MCF 10A (cell line): Measurements from ENCODE around the gene PIP4K2B. TPM values are rescaled to one million over a fixed set of nuclear protein-coding genes. Genes with fewer than 3 reads are reported as not detected.

Experiments
- BruUV-seq: library from RNA; stranded (reverse); fragments of 400-500 nt; replicated peaks from 2 replicates; lab custom pipeline; 2021; lab: Mats Ljungman, UMichigan
- CTCF ChIA-PET: fragments of 300-600 bp; sonication (Branson Sonifier 250); formaldehyde crosslinking; extraction: SDS; loops from one replicate; lab custom pipeline; 2021; ENCODE audit warnings: antibody characterized with exemption, inconsistent platforms; lab: Yijun Ruan, JAX
- POLR2A ChIA-PET: fragments of 300-600, 350-650 bp; sonication (Branson Sonifier 250); formaldehyde crosslinking; extraction: SDS; loops from one replicate; lab custom pipeline; 2020; ENCODE audit warnings: antibody characterized with exemption, inconsistent platforms; lab: Yijun Ruan, JAX
- DNase-seq: peaks from one replicate; pipeline ENCODE4 v3.0.0-alpha.2; 2018; ENCODE audit not compliant: unreplicated experiment
- H3K27ac Mint-ChIP-seq: one replicate; pipeline ENCODE4 v1.8.0; 2022; ENCODE audit warnings: mild to moderate bottlenecking, low read depth, mixed read lengths; ENCODE audit not compliant: unreplicated experiment
- H3K27me3 Mint-ChIP-seq: one replicate; pipeline ENCODE4 v1.8.0; 2022; ENCODE audit warnings: mixed read lengths; ENCODE audit not compliant: insufficient read depth, unreplicated experiment
- H3K36me3 Mint-ChIP-seq: one replicate; pipeline ENCODE4 v1.8.0; 2022; ENCODE audit warnings: mild to moderate bottlenecking, moderate library complexity, mixed read lengths; ENCODE audit not compliant: insufficient read depth, unreplicated experiment
- H3K4me1 Mint-ChIP-seq: one replicate; pipeline ENCODE4 v1.8.0; 2022; ENCODE audit warnings: mixed read lengths; ENCODE audit not compliant: insufficient read depth, unreplicated experiment
- H3K4me3 Mint-ChIP-seq: one replicate; pipeline ENCODE4 v1.8.0; 2022; ENCODE audit warnings: mild to moderate bottlenecking, moderate library complexity, mixed read lengths; ENCODE audit not compliant: unreplicated experiment
- H3K9me3 Mint-ChIP-seq: one replicate; pipeline ENCODE4 v1.8.0; 2022; ENCODE audit warnings: mixed read lengths; ENCODE audit not compliant: unreplicated experiment
- CTCF ChIP-seq: fragments of 200-600 bp; IDR thresholded peaks from one replicate; pipeline ENCODE4 v1.8.0; 2022; ENCODE audit warnings: antibody characterized with exemption, mild to moderate bottlenecking; ENCODE audit not compliant: unreplicated experiment
- intact Hi-C: fragments of 100-400 bp; cut with micrococcal nuclease; formaldehyde crosslinking; loops from 2 replicates; pipeline ENCODE4 v1.14.1; 2022
- total RNA-seq: library from RNA; stranded (reverse); gene quantifications from 2 replicates; pipeline ENCODE4 v1.2.3, GENCODE V29; 2022

Gene PIP4K2B
- total RNA-seq, 1 experiment from 2014 or later, result 27.4 TPM

DNA sequence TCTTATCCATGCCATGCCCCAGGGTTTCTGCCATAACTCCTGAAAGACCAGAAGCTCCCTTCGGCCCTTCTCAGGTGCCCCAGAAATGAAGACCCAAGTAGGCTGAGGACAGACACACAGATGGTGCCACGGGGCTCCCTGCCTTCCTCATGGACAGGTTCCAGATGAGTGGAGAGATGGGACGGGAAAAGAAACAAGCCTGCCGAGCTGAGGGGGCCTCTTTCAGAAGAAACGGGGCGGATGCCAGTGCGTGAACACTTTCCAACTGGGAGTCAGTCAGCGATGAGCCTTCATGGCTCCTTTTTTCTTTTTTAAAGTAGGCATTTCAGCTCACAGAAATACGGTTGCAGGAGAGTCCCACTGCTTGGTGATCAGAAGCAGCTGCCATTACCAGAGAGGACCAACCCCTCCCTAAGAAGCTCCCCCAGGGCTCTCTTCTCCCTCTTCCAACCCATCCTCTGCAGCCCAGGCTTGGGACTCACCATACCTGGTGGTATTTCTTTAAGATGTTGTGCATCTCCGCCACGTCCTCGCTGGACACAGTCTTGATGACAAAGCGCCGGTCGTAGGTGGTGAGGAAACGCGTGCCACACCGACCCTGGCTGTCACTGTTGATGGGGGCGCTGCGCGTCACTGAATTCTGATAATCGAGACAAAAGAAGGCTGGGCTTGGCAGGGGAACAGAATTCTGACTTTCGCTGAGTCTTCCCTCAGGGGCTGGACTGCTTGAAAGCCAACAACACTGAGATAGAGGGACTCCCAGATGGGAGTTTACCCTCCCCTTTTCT, 19.2 kb downstream of the PIP4K2B start:
- CTCF ChIA-PET, result no interaction called here
- no peak overlapping the region for H3K4me3 Mint-ChIP-seq
- no peaks in the 10 kb centered on the region for H3K4me1 Mint-ChIP-seq
- DNase-seq, result no peak
- no peaks in the 10 kb centered on the region for H3K27me3 Mint-ChIP-seq
- intact Hi-C loops, result no loop called here
- TF ChIP-seq CTCF, result no peak
- H3K36me3 Mint-ChIP-seq, result peaks cover 92% of the 10 kb centered on the region
- no peaks in the 10 kb centered on the region for H3K9me3 Mint-ChIP-seq
- POLR2A ChIA-PET, result no interaction called here
- no TSS peak for BruUV-seq
- H3K27ac Mint-ChIP-seq, result no peak overlapping the region

DNA sequence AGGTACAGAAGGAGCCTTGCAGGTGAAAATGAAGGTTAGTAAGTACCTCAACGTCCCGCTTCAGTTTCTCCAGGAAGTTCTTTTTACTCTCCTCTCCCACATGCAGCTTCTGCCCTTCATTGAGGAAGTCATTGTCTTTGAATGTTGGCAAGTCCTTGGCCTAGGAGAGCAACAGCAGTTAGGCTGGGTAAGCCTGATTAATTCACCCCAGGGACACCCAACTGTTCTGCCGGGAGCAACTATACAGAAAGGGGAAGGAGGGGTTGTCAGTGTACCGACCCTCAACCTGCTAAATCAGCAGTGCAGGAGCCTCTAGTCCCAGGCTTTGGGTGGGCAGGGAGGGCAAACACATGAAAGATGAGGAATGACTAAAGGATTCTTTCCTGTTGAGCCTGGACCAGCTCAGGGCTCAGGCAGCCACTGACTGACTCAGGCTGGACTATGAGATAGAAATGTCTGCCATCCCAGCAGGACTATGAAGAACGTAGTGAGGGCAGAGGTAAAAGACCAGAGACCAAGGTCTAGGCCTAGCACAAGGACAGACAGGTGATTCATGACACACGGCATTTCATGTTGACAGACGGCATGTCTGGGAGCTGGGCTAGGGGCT, 21.6 kb downstream of the PIP4K2B start:
- BruUV-seq, result no TSS peak
- Mint-ChIP-seq H3K4me3 (no peak overlapping the region), H3K4me1 (no peaks in the 10 kb centered on the region), H3K36me3 (peaks cover 93% of the 10 kb centered on the region), H3K27ac (no peak overlapping the region), H3K27me3 (no peaks in the 10 kb centered on the region), H3K9me3 (no peaks in the 10 kb centered on the region)
- DNase-seq, result no peak
- no peak for TF ChIP-seq CTCF
- intact Hi-C loops, result no loop called here
- POLR2A ChIA-PET, result no interaction called here
- CTCF ChIA-PET, result interaction anchor here (0.6 kb wide), 1 partner anchor 20 kb away, joined by 5 read pairs; no protein-coding TSS in a partner anchor

DNA sequence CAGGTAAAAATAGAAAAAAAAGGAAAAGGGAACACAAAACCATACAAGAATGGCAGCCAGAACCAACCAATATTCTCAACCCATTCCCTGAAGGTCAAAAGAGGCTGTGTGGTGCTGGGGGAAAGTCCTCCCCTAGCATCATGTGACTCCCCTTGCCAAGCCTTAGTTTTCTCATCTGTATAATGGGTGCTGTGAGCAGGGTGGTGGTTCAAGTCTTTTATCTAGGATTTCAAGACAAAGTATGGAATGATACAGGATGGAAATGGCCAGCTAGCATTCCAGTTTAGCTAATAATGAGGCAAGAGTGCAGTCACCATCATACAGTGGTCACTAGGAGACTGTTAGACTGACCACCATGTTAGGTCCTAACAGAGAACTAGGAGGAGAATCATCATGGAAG, 26.1 kb downstream of the PIP4K2B start:
- H3K36me3 Mint-ChIP-seq, result peaks cover 90% of the 10 kb centered on the region
- no TSS peak for BruUV-seq
- no peaks in the 10 kb centered on the region for H3K4me1 Mint-ChIP-seq
- no peaks in the 10 kb centered on the region for H3K9me3 Mint-ChIP-seq
- no peak for DNase-seq
- peak overlapping the region; percentile 35 for H3K27ac Mint-ChIP-seq
- CTCF ChIA-PET, result interaction anchor here (0.6 kb wide), 1 partner anchor 380 kb away, joined by 3 read pairs; no protein-coding TSS in a partner anchor
- H3K4me3 Mint-ChIP-seq, result no peak overlapping the region
- no peak for TF ChIP-seq CTCF
- POLR2A ChIA-PET, result interaction anchor here (1.5 kb wide), 1 partner anchor 11 kb away, joined by 3 read pairs; no protein-coding TSS in a partner anchor
- H3K27me3 Mint-ChIP-seq, result no peaks in the 10 kb centered on the region
- intact Hi-C loops, result no loop called here

DNA sequence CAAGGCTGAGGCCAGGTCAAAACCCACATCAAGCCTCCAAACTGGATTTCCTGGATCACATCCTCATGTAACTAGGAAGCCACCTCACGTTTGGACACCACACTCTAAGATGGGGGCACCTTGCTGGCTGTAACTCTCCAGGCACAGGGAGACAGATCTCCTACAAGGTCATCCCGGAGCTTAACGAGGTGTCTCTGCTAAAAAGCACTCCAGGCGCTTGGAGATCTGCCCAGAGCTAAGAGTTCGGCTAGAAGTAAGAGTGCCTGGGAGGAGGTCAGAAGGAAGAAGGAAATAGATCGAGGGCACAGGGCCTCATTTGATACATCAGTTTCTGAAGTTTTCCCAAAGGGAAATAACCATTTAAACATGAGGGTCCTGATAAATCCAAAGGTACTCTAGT, 30.9 kb downstream of the PIP4K2B start:
- H3K4me3 Mint-ChIP-seq, result no peak overlapping the region
- no TSS peak for BruUV-seq
- POLR2A ChIA-PET, result interaction anchor here (0.9 kb wide), 1 partner anchor 85 kb away, joined by 3 read pairs; the partner anchor contains the start of gene RPL23
- CTCF ChIA-PET, result interaction anchor here (0.7 kb wide), 1 partner anchor 961 kb away, joined by 3 read pairs; no protein-coding TSS in a partner anchor
- H3K27ac Mint-ChIP-seq, result no peak overlapping the region
- no peaks in the 10 kb centered on the region for H3K27me3 Mint-ChIP-seq
- intact Hi-C loops, result no loop called here
- peaks cover 91% of the 10 kb centered on the region for H3K36me3 Mint-ChIP-seq
- no peaks in the 10 kb centered on the region for H3K9me3 Mint-ChIP-seq
- peaks cover 4% of the 10 kb centered on the region for H3K4me1 Mint-ChIP-seq
- DNase-seq, result no peak
- TF ChIP-seq CTCF, result no peak
